ENCODE data around the gene TM9SF2.

DNA sequence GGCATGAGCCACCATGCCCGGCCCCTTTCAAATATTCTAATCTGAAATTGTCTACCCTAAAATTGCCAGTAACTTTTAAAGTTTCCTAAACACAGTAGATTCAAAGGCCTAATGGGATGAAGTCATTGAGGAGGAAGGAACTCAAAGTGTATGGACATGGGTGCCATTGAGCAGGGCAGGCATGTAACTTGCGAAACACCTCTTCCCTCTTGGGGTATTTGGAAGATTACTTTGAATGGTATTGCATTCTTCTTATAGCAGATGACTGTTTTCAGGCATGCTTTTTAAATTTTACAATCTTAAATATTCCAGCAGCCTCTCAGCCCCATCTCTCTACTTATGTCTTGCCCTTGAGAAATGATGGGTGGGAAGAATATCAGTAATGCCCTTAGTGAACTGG, 21.0 kb downstream of the TM9SF2 start:
- TF ChIP-seq, protein P1, sequence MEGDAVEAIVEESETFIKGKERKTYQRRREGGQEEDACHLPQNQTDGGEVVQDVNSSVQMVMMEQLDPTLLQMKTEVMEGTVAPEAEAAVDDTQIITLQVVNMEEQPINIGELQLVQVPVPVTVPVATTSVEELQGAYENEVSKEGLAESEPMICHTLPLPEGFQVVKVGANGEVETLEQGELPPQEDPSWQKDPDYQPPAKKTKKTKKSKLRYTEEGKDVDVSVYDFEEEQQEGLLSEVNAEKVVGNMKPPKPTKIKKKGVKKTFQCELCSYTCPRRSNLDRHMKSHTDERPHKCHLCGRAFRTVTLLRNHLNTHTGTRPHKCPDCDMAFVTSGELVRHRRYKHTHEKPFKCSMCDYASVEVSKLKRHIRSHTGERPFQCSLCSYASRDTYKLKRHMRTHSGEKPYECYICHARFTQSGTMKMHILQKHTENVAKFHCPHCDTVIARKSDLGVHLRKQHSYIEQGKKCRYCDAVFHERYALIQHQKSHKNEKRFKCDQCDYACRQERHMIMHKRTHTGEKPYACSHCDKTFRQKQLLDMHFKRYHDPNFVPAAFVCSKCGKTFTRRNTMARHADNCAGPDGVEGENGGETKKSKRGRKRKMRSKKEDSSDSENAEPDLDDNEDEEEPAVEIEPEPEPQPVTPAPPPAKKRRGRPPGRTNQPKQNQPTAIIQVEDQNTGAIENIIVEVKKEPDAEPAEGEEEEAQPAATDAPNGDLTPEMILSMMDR (IDR thresholded peaks at IDR 0.05; ENCODE audit: insufficient read depth, low read length, poor library complexity, severe bottlenecking): no peak
- TF ChIP-seq EZH2phosphoT487 (conservative IDR thresholded peaks at IDR 0.05; ENCODE audit: low read length): no peak
